ENCODE measurements around the gene RPRD2.

GRCh38 chr1:150507912-150508864 is 144.2 kb downstream of the RPRD2 start, which contains the start of gene ECM1:
- TF ChIP-seq POLR2AphosphoS5 (IDR thresholded peaks at IDR 0.05; ENCODE audit: low read depth, low read length) = no peak
- no peak for TF ChIP-seq POLR2A (IDR thresholded peaks at IDR 0.05; ENCODE audit: low read depth, low read length)
